Neural progenitor cell (in vitro differentiated cells): ENCODE results near the gene STK36. TPM values are rescaled to one million over a fixed set of nuclear protein-coding genes. Genes with fewer than 3 reads are reported as not detected.

ENCODE experiments used
- DNase-seq: peaks from one replicate; pipeline ENCODE4 v3.0.0-alpha.2; 2016; ENCODE audit warnings: low spot score
- H2AFZ ChIP-seq: fragments of 200-600 bp; sonication (generic); replicated peaks from 2 replicates; pipeline ENCODE4 v1.6.1; 2016; ENCODE audit warnings: antibody characterized with exemption
- H3F3A ChIP-seq: fragments of 200-600 bp; sonication (generic); 2 replicates; pipeline ENCODE4 v1.6.1; 2016; ENCODE audit warnings: antibody characterized with exemption, low read depth
- H3K27ac ChIP-seq: fragments of 200-600 bp; sonication (generic); 2 replicates; pipeline ENCODE4 v1.5.1; 2016; ENCODE audit warnings: mild to moderate bottlenecking
- H3K27me3 ChIP-seq: fragments of 200-600 bp; sonication (generic); 2 replicates; pipeline ENCODE4 v1.6.1; 2016; ENCODE audit warnings: mild to moderate bottlenecking, moderate library complexity
- H3K36me3 ChIP-seq: fragments of 200-600 bp; sonication (generic); 2 replicates; pipeline ENCODE4 v1.5.1; 2016
- H3K4me1 ChIP-seq: fragments of 200-600 bp; sonication (generic); 2 replicates; pipeline ENCODE4 v1.6.1; 2016; ENCODE audit warnings: mixed run types
- H3K4me2 ChIP-seq: fragments of 200-600 bp; sonication (generic); 2 replicates; pipeline ENCODE4 v1.6.1; 2016
- H3K4me3 ChIP-seq: fragments of 200-600 bp; sonication (generic); 2 replicates; pipeline ENCODE4 v1.5.1; 2016
- H3K79me2 ChIP-seq: fragments of 200-600 bp; sonication (generic); 2 replicates; pipeline ENCODE4 v1.6.1; 2016; ENCODE audit warnings: low read depth
- H3K9ac ChIP-seq: fragments of 200-600 bp; sonication (generic); 2 replicates; pipeline ENCODE4 v1.6.1; 2016
- H3K9me3 ChIP-seq: fragments of 200-600 bp; sonication (generic); 2 replicates; pipeline ENCODE4 v1.5.1; 2016; ENCODE audit warnings: low read depth
- H4K20me1 ChIP-seq: fragments of 200-600 bp; sonication (generic); 2 replicates; pipeline ENCODE4 v1.6.1; 2016; ENCODE audit warnings: low read depth
- H3K27ac Mint-ChIP-seq: 3 replicates; pipeline ENCODE4 v1.8.0; 2021; ENCODE audit warnings: mixed read lengths
- H3K27me3 Mint-ChIP-seq: 2 replicates; pipeline ENCODE4 v1.8.0; 2022; ENCODE audit warnings: low read depth, mild to moderate bottlenecking, inconsistent platforms, moderate library complexity, mixed read lengths; ENCODE audit not compliant: insufficient read depth
- H3K36me3 Mint-ChIP-seq: 3 replicates; pipeline ENCODE4 v1.8.0; 2021; ENCODE audit warnings: mixed read lengths
- H3K4me1 Mint-ChIP-seq: 3 replicates; pipeline ENCODE4 v1.8.0; 2021; ENCODE audit warnings: mixed read lengths
- H3K4me3 Mint-ChIP-seq: 3 replicates; pipeline ENCODE4 v1.8.0; 2021; ENCODE audit warnings: mild to moderate bottlenecking, moderate library complexity, mixed read lengths
- H3K9me3 Mint-ChIP-seq: 3 replicates; pipeline ENCODE4 v1.8.0; 2020; ENCODE audit warnings: mixed read lengths
- EZH2 ChIP-seq: fragments of 200-600 bp; sonication (generic); IDR thresholded peaks from 2 replicates; pipeline ENCODE4 v1.6.1; 2017; ENCODE audit warnings: antibody characterized with exemption, mild to moderate bottlenecking, moderate library complexity
- EZH2phosphoT487 ChIP-seq: fragments of 200-600 bp; sonication (generic); IDR thresholded peaks from 2 replicates; pipeline ENCODE4 v1.6.1; 2017; ENCODE audit warnings: antibody characterized with exemption
- total RNA-seq: library from RNA; depleted of rRNA; stranded (reverse); fragments of >200 nt; gene quantifications from 2 replicates; pipeline ENCODE4 v1.2.3, GENCODE V29; 2015; ENCODE audit warnings: low replicate concordance
- TF ChIP-seq, protein P1 (sequence below): fragments of 200-600 bp; sonication (generic); IDR thresholded peaks from 2 replicates; pipeline ENCODE4 v1.5.1; 2017; ENCODE audit warnings: antibody characterized with exemption, mild to moderate bottlenecking

The STK36 gene
- total RNA-seq, 1 donor from 2014 or later, result 61.4 TPM

- Histone ChIP-seq H4K20me1 (peaks cover 12% of the 10 kb centered on the region), H3K4me2 (no peak overlapping the region), H3K79me2 (no peaks in the 10 kb centered on the region), H3K9ac (no peak overlapping the region), H3F3A (no peaks in the 10 kb centered on the region), H3K36me3 (no peaks in the 10 kb centered on the region), H3K27ac (no peak overlapping the region), H3K4me3 (no peak overlapping the region), H2AFZ (no peak overlapping the region), H3K4me1 (no peaks in the 10 kb centered on the region), H3K27me3 (no peaks in the 10 kb centered on the region), H3K9me3 (no peaks in the 10 kb centered on the region)
- TF ChIP-seq EZH2 (no peak), EZH2phosphoT487 (no peak)
- TF ChIP-seq, protein P1, sequence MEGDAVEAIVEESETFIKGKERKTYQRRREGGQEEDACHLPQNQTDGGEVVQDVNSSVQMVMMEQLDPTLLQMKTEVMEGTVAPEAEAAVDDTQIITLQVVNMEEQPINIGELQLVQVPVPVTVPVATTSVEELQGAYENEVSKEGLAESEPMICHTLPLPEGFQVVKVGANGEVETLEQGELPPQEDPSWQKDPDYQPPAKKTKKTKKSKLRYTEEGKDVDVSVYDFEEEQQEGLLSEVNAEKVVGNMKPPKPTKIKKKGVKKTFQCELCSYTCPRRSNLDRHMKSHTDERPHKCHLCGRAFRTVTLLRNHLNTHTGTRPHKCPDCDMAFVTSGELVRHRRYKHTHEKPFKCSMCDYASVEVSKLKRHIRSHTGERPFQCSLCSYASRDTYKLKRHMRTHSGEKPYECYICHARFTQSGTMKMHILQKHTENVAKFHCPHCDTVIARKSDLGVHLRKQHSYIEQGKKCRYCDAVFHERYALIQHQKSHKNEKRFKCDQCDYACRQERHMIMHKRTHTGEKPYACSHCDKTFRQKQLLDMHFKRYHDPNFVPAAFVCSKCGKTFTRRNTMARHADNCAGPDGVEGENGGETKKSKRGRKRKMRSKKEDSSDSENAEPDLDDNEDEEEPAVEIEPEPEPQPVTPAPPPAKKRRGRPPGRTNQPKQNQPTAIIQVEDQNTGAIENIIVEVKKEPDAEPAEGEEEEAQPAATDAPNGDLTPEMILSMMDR, result no peak
- Mint-ChIP-seq H3K27ac (no peak overlapping the region), H3K36me3 (peaks cover 57% of the 10 kb centered on the region), H3K27me3 (peaks cover 3% of the 10 kb centered on the region), H3K4me1 (peaks cover 4% of the 10 kb centered on the region), H3K4me3 (no peak overlapping the region), H3K9me3 (no peaks in the 10 kb centered on the region)
- no peak for DNase-seq
Measured at GRCh38 chr2:218748741-218749441, 77.0 kb downstream of the STK36 start.

Other genes starting within 250 kb of the STK36 start
- gene USP37, start 103.7 kb upstream of the STK36 start, total RNA-seq, result 21.0 and 35.1 TPM in 2 replicates
- 85.0 and 87.1 TPM in 2 replicates for gene CNOT9, start 103.2 kb upstream of the STK36 start, total RNA-seq
- 0.12 and 1.1 TPM in 2 replicates for gene PLCD4, start 64.2 kb upstream of the STK36 start, total RNA-seq
- gene ZNF142, start 12.5 kb upstream of the STK36 start, total RNA-seq, result 3.3 and 13.5 TPM in 2 replicates
- gene BCS1L, start 12.4 kb upstream of the STK36 start, total RNA-seq, result 23.4 and 38.3 TPM in 2 replicates
- 9.6 and 18.5 TPM in 2 replicates for gene RNF25, start 84 bp upstream of the STK36 start, total RNA-seq
- gene TTLL4, start 38.7 kb downstream of the STK36 start, total RNA-seq, result 39.8 and 41.0 TPM in 2 replicates
- gene CYP27A1, start 110.1 kb downstream of the STK36 start, total RNA-seq, result 0.11 and 0.43 TPM in 2 replicates
- gene PRKAG3, start 159.7 kb downstream of the STK36 start, total RNA-seq, result not detected in 2 replicates
- gene WNT6, start 187.7 kb downstream of the STK36 start, total RNA-seq, result not detected in 2 replicates
- not detected in 2 replicates for gene WNT10A, start 208.8 kb downstream of the STK36 start, total RNA-seq